Fibroblast of lung (primary cell): ENCODE measurements around the gene C3orf20. TPM values are rescaled to one million over a fixed set of nuclear protein-coding genes. Genes with fewer than 3 reads are reported as not detected.

Experiments
- DNase-seq, 2 donors: peaks; one replicate each; pipeline versions ENCODE4 v3.0.0 to v3.0.0-alpha.2; 2010; ENCODE audit warnings: low read depth in 2 of 2
- H2AFZ ChIP-seq: 2 replicates; pipeline ENCODE4 v1.5.1; 2012; ENCODE audit warnings: low read length, control low read depth, inconsistent platforms
- H3K27ac ChIP-seq: 2 replicates; pipeline ENCODE4 v1.5.1; 2011; ENCODE audit warnings: low read length, control low read depth; ENCODE audit not compliant: insufficient read depth
- H3K27me3 ChIP-seq: 2 replicates; pipeline ENCODE4 v1.5.1; 2011; ENCODE audit warnings: mild to moderate bottlenecking, low read length; ENCODE audit not compliant: control insufficient read depth, insufficient read depth
- H3K36me3 ChIP-seq: 2 replicates; pipeline ENCODE4 v1.5.1; 2011; ENCODE audit warnings: low read length; ENCODE audit not compliant: control insufficient read depth, insufficient read depth
- H3K4me1 ChIP-seq: 2 replicates; pipeline ENCODE4 v1.5.1; 2011; ENCODE audit warnings: low read length; ENCODE audit not compliant: control insufficient read depth, insufficient read depth; ENCODE audit errors: extremely low read depth
- H3K4me2 ChIP-seq: 2 replicates; pipeline ENCODE4 v1.5.1; 2011; ENCODE audit warnings: low read length, control low read depth; ENCODE audit not compliant: insufficient read depth; ENCODE audit errors: extremely low read depth
- H3K4me3 ChIP-seq, 4 experiments: fragments of 200-600 bp in 1 of 4; sonication (generic) in 1 of 4; replicated peaks in 1 of 4; 2 replicates each; pipeline ENCODE4 v1.5.1; 2011 to 2016; ENCODE audit warnings: low read length in 4 of 4, low read depth in 3 of 4, mild to moderate bottlenecking in 3 of 4, control low read depth in 2 of 4, inconsistent platforms in 1 of 4, mixed read lengths in 1 of 4; ENCODE audit not compliant: insufficient read depth in 1 of 4; ENCODE audit errors: control extremely low read depth in 1 of 4
- H3K79me2 ChIP-seq: 2 replicates; pipeline ENCODE4 v1.5.1; 2012; ENCODE audit warnings: mild to moderate bottlenecking, low read length, inconsistent platforms; ENCODE audit not compliant: control insufficient read depth, insufficient read depth
- H3K9ac ChIP-seq: 2 replicates; pipeline ENCODE4 v1.5.1; 2011; ENCODE audit warnings: mild to moderate bottlenecking, low read length, control low read depth; ENCODE audit not compliant: insufficient read depth
- H3K9me3 ChIP-seq: 2 replicates; pipeline ENCODE4 v1.5.1; 2012; ENCODE audit warnings: low read depth, low read length; ENCODE audit not compliant: control insufficient read depth, insufficient read depth
- H4K20me1 ChIP-seq: 2 replicates; pipeline ENCODE4 v1.5.1; 2011; ENCODE audit warnings: low read length; ENCODE audit not compliant: control insufficient read depth, insufficient read depth; ENCODE audit errors: extremely low read depth
- CTCF ChIP-seq, 2 donors: IDR thresholded peaks in 1 of 2; conservative IDR thresholded peaks in 1 of 2; 1 replicate in 1 of 2; 2 replicates in 1 of 2; pipeline ENCODE4 v1.5.1; 2011 to 2012; ENCODE audit warnings: low read length in 2 of 2, control low read depth in 1 of 2, inconsistent platforms in 1 of 2, low read depth in 1 of 2, mild to moderate bottlenecking in 1 of 2
- EZH2 ChIP-seq: IDR thresholded peaks from 2 replicates; pipeline ENCODE4 v1.5.1; 2012; ENCODE audit warnings: low read length, control low read depth, mild to moderate bottlenecking; ENCODE audit errors: missing control alignments
- polyA plus RNA-seq, 2 donors: library from polyadenylated mRNA; depleted of rRNA in 1 of 2; stranded (reverse) in 1 of 2; unstranded in 1 of 2; fragments of >200 nt; gene quantifications; 2 replicates each; pipeline ENCODE4 v1.2.1, GENCODE V29; 2011 to 2012; ENCODE audit warnings: missing spikeins in 1 of 2
- total RNA-seq: library from RNA; depleted of rRNA; stranded (reverse); fragments of >200 nt; gene quantifications from 2 replicates; pipeline ENCODE4 v1.2.1, GENCODE V29; 2014

The C3orf20 gene
- total and polyA plus RNA-seq, 2 donors (not counting 1 experiment from before 2014, with no cell fraction given), result not detected

- Histone ChIP-seq H3K27me3 (no peaks in the 10 kb centered on the region), H3K36me3 (no peaks in the 10 kb centered on the region), H3K9ac (no peak overlapping the region), H3K4me1 (no peaks in the 10 kb centered on the region), H4K20me1 (no peaks in the 10 kb centered on the region), H3K79me2 (no peaks in the 10 kb centered on the region), H3K4me2 (no peak overlapping the region), H2AFZ (no peak overlapping the region), H3K4me3 (no peak overlapping the region), H3K9me3 (no peaks in the 10 kb centered on the region), H3K27ac (no peak overlapping the region)
- no peak for DNase-seq
- no peak for TF ChIP-seq CTCF (conservative IDR thresholded peaks at IDR 0.05 in 1 of 2, IDR thresholded peaks at IDR 0.05 in 1 of 2; ENCODE audit: low read depth in 1 of 2, low read length in 2 of 2)
- no peak for TF ChIP-seq EZH2
Measured at GRCh38 chr3:14628406-14628805, 46.5 kb upstream of the C3orf20 start.

- Histone ChIP-seq H3K27ac (no peak overlapping the region), H4K20me1 (no peaks in the 10 kb centered on the region), H3K36me3 (no peaks in the 10 kb centered on the region), H3K79me2 (no peaks in the 10 kb centered on the region), H2AFZ (no peak overlapping the region), H3K9me3 (no peaks in the 10 kb centered on the region), H3K27me3 (no peaks in the 10 kb centered on the region), H3K9ac (no peak overlapping the region), H3K4me1 (no peaks in the 10 kb centered on the region), H3K4me2 (no peak overlapping the region), H3K4me3 (no peak overlapping the region)
- no peak for DNase-seq
- TF ChIP-seq CTCF (conservative IDR thresholded peaks at IDR 0.05 in 1 of 2, IDR thresholded peaks at IDR 0.05 in 1 of 2; ENCODE audit: low read depth in 1 of 2, low read length in 2 of 2) (no peak), EZH2 (no peak)
Measured at GRCh38 chr3:14630404-14631100, 44.4 kb upstream of the C3orf20 start.

- H3K27ac ChIP-seq, result no peak overlapping the region
- H3K4me3 ChIP-seq, result no peak overlapping the region
- H3K9ac ChIP-seq, result no peak overlapping the region
- H3K4me1 ChIP-seq, result no peaks in the 10 kb centered on the region
- H3K36me3 ChIP-seq, result no peaks in the 10 kb centered on the region
- H3K9me3 ChIP-seq, result no peaks in the 10 kb centered on the region
- no peak for TF ChIP-seq CTCF (conservative IDR thresholded peaks at IDR 0.05 in 1 of 2, IDR thresholded peaks at IDR 0.05 in 1 of 2; ENCODE audit: low read depth in 1 of 2, low read length in 2 of 2)
- no peak for TF ChIP-seq EZH2
- H4K20me1 ChIP-seq, result no peaks in the 10 kb centered on the region
- no peaks in the 10 kb centered on the region for H3K79me2 ChIP-seq
- no peak overlapping the region for H2AFZ ChIP-seq
- H3K4me2 ChIP-seq, result no peak overlapping the region
- DNase-seq, result no peak
- no peaks in the 10 kb centered on the region for H3K27me3 ChIP-seq
Measured at GRCh38 chr3:14631101-14631497, 43.8 kb upstream of the C3orf20 start.
